ENCODE measurements around the gene RHO.
A peak's percentile ranks its signal among the peaks of the same experiment; 100 is the strongest.
"Not testable (repeated sequence)": the region's sequence is repeated elsewhere in the genome, so short reads cannot be mapped to it uniquely, and the experiment has no call there.

RHO gene

DNA sequence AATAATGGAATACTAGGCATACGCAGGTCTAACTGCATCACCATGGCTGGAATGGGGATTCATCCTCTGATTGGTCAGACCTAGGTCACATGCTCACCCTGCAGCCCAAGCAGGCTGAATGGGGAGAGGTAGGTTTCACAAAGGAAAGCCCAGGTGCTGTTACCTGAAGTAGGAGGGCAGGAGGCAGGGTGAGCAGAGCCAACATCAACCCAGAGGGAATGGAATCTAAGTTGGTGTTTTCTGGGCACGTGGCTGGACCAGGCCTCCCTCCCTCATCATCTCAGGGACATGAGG is 7.9 kb downstream of the RHO start:
- H3K36me3 Mint-ChIP-seq = no peaks in the 10 kb centered on the region
- no peak for ATAC-seq (ENCODE audit: low read depth)
- H3K27me3 Mint-ChIP-seq = peaks cover 1% of the 10 kb centered on the region
- H3K4me3 Mint-ChIP-seq = no peak overlapping the region
- H3K27ac Mint-ChIP-seq = no peak overlapping the region
- DNase-seq (ENCODE audit: low spot score in 2 of 2) = no peak
- peaks cover 2% of the 10 kb centered on the region for H3K4me1 Mint-ChIP-seq
- no peaks in the 10 kb centered on the region for H3K9me3 Mint-ChIP-seq

DNA sequence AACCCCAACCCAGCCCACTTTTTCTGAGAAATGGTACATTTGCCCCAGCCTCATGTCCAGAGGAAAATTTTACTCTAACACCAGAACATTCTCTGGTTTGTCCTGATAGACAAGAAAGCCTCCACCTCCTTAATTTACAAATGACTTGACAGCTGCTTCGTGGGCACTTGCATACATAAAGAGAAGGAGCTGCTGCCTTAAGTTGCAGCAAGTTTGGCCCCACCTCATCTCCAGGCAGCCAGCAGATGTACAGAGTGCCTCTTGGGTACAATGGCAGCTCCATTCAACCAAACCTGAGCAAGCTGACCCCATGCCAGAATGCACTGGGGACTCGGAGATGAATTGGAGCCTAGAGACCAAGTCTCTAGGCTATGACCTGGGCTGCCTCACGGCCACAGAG is 8.4 kb downstream of the RHO start:
- Mint-ChIP-seq H3K9me3 (no peaks in the 10 kb centered on the region), H3K27me3 (peaks cover 1% of the 10 kb centered on the region), H3K4me3 (no peak overlapping the region), H3K27ac (no peak overlapping the region), H3K4me1 (peaks cover 2% of the 10 kb centered on the region), H3K36me3 (no peaks in the 10 kb centered on the region)
- ATAC-seq (ENCODE audit: low read depth) = no peak
- no peak for DNase-seq (ENCODE audit: low spot score in 2 of 2)

DNA sequence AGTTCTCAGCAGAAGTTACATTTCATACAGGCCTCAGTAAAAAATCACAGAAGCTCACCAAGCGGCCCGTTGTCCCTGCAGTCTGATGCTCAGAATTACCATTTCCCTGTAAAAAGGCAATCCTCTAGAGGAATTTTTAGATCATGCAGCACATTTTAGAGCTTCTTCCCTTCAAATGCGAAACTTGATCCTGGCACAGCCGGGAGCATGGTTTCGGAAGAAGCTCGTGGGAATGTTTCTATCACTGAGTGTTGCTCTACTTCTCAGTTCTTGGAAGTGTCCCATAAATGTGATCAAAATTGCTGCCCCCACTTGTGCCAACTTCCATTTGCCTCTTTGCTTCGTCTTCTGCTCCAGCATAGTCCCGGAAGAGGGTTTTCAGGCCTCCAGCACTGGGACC is 10.8 kb downstream of the RHO start:
- Mint-ChIP-seq H3K27ac (no peak overlapping the region), H3K4me3 (no peak overlapping the region), H3K9me3 (no peaks in the 10 kb centered on the region), H3K27me3 (peaks cover 5% of the 10 kb centered on the region), H3K36me3 (no peaks in the 10 kb centered on the region), H3K4me1 (peaks cover 4% of the 10 kb centered on the region)
- ATAC-seq (ENCODE audit: low read depth) (no peak), DNase-seq (ENCODE audit: low spot score in 2 of 2) (no peak)

DNA sequence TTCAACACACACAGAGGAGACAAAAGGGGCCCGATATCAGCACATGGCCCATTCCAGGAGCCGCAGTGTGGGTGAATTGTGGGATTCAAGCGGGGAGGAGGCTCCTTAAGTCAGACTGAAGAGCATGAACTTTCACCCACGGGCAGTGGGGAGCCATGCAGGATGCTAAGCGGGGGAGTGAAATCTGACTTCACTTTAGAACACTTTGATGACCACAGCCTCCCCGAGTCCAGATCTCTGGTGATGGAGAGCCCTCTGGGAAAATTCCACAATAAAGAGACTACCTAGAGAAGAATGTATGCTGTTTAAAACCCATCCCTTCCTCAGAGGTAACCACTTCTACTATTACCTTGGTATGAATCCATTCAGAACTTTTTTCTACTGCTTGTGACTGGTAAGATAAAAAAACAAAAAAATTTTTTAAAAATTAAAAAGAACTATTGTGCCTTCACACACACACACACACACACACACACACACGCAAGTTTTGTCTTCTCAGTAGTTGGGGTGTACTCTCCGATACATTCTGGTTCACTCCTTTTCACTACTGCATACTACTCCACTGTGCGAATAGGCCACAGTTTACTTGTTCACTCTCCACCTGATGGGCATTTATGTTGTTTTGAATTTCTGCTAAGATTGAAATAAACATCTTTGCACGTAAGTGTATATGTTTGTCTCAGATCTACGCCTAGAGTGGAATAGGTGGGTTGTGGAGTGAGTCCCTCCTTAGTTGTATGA is 12.5 kb downstream of the RHO start:
- H3K4me1 Mint-ChIP-seq = peaks cover 4% of the 10 kb centered on the region
- no peak for ATAC-seq (ENCODE audit: low read depth)
- H3K27me3 Mint-ChIP-seq = peaks cover 5% of the 10 kb centered on the region
- H3K4me3 Mint-ChIP-seq = no peak overlapping the region
- H3K36me3 Mint-ChIP-seq = no peaks in the 10 kb centered on the region
- DNase-seq (ENCODE audit: low spot score in 2 of 2) = no peak
- no peak overlapping the region for H3K27ac Mint-ChIP-seq
- H3K9me3 Mint-ChIP-seq = no peaks in the 10 kb centered on the region

DNA sequence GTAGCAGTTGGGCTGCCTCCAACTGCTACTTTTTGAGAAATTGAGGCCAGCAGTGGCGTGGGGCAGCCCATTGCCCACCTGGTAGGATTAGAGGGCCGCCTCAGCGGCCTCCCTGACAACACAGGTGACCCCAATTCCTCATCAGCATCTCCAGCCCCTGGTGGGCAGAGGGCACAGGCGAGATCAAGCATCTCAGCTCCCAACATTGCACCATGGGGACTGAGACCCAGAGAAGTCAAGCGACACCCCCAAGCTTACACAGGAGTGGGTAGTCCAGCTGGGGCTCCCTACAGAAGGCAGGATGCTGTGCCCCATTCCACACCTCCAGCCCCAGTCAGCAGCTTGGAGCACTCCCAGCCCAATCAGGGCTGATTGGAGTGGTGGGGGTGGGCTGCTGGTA is 14.3 kb downstream of the RHO start:
- no peak for ATAC-seq (ENCODE audit: low read depth)

DNA sequence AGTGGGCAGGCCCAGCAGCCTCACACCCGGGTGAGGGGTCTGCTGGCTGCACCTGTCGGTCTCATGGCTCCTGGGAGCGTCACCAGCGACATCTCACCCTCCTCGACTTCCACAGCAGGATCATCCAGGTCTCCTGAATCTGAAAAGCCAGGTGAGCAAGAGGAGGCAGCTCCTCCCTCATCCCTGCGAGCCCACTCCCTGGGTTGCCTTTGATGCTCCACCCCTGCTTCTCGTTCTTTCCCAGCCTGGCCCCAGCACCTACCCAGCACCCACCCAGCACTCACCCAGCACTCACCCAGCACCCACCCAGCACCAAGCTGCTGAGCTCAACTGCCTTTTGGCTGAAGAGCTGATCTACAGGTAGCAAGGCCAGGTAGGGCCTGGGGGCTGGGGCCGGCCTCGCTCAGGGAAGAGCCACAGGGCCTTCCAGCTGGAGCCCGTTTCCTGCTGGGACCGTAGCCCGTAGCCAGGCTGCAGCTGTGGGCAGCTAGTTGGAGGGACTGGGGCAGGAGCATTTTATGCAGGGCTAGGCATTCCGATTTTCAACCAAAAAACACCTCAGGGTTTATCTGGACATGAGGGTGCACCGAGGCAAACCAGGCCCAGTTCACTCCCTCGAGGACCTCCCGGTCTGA is 14.8 kb downstream of the RHO start, which contains the start of gene H1-8:
Gene H1-8 (plus strand): TSS at position 20 of the 635 bp plus-strand sequence. CDS start 44 bp downstream, at position 64.
- Mint-ChIP-seq H3K36me3 (no peaks in the 10 kb centered on the region), H3K9me3 (no peaks in the 10 kb centered on the region), H3K27me3 (peaks cover 5% of the 10 kb centered on the region), H3K4me3 (no peak within 1 kb of the TSS), H3K27ac (no peak within 1 kb of the TSS), H3K4me1 (peaks cover 4% of the 10 kb centered on the region)
- no peak for ATAC-seq (ENCODE audit: low read depth)
- no peak for DNase-seq (ENCODE audit: low spot score in 2 of 2)

More for the DNA sequence above, 14.3 kb downstream of the RHO start:
- Mint-ChIP-seq H3K27me3 (peaks cover 5% of the 10 kb centered on the region), H3K36me3 (no peaks in the 10 kb centered on the region), H3K9me3 (no peaks in the 10 kb centered on the region), H3K27ac (no peak overlapping the region), H3K4me3 (no peak overlapping the region), H3K4me1 (peaks cover 4% of the 10 kb centered on the region)
- DNase-seq (ENCODE audit: low spot score in 2 of 2) = no peak

DNA sequence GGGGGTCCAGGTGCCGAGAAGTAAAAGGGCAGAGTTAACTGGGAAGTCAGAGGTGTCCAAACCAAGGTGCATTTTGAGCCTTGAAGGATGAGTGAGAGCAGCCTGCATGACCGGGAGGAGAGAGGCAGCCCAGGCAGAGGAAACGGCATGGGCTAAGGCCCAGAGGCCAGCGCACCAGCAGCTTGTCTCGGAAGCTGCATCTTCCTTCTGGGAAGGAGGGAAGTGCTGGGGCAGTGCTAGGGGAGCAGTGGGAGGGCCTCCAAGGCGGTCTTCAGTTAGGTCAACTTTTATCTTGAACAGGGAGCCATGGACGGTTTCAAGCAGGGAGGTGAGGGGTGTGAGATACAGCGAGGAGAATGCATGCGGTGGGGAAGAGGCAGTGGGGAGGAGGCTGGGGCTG is 15.6 kb downstream of the RHO start:
- no peak overlapping the region for H3K4me3 Mint-ChIP-seq
- H3K9me3 Mint-ChIP-seq = no peaks in the 10 kb centered on the region
- H3K27ac Mint-ChIP-seq = no peak overlapping the region
- ATAC-seq (ENCODE audit: low read depth) (no peak), DNase-seq (ENCODE audit: low spot score in 2 of 2) (no peak)
- H3K4me1 Mint-ChIP-seq = peaks cover 2% of the 10 kb centered on the region
- no peaks in the 10 kb centered on the region for H3K36me3 Mint-ChIP-seq
- peaks cover 5% of the 10 kb centered on the region for H3K27me3 Mint-ChIP-seq

DNA sequence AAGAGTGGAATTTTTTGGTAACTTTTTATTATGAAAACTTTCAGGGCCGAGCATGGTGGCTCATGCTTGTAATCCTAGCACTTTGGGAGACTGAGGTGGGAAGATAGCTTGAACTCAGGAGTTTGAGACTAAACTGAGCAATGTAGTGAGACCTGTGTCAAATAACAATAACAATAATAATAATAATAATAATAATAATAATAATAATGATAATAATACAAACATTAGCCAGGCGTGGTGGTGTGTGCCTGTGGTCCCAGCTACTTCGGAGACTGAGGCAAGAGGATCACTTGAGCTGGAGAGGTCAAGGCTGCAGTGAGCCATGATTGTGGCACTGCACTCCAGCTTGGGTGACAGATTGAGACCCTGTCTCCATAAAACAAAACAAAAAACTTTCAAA is 17.5 kb downstream of the RHO start:
- ATAC-seq (ENCODE audit: low read depth); DNase-seq (ENCODE audit: low spot score in 2 of 2); H3K27ac Mint-ChIP-seq; H3K4me1 Mint-ChIP-seq; H3K9me3 Mint-ChIP-seq; H3K4me3 Mint-ChIP-seq; H3K36me3 Mint-ChIP-seq; H3K27me3 Mint-ChIP-seq: not testable (repeated sequence)

DNA sequence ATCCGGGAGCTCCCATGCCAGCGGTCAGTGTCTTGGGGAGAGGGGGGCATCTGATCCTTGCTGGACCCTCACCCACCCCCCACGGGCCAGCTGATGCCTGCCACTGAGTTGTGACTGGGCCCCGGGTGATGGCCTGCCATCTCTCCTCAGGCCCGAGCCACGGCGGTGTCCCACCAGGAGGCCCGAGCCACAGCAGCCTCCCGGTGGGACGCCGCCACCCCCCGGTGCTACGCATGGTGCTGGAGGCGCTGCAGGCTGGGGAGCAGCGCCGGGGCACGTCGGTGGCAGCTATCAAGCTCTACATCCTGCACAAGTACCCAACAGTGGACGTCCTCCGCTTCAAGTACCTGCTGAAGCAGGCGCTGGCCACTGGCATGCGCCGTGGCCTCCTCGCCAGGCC is 18.8 kb downstream of the RHO start:
- no peaks in the 10 kb centered on the region for H3K9me3 Mint-ChIP-seq
- DNase-seq (ENCODE audit: low spot score in 2 of 2) (no peak), ATAC-seq (ENCODE audit: low read depth) (no peak)
- H3K27ac Mint-ChIP-seq = peak overlapping the region; percentile 38
- H3K36me3 Mint-ChIP-seq = no peaks in the 10 kb centered on the region
- peaks cover 5% of the 10 kb centered on the region for H3K27me3 Mint-ChIP-seq
- H3K4me3 Mint-ChIP-seq = no peak overlapping the region
- peaks cover 2% of the 10 kb centered on the region for H3K4me1 Mint-ChIP-seq

DNA sequence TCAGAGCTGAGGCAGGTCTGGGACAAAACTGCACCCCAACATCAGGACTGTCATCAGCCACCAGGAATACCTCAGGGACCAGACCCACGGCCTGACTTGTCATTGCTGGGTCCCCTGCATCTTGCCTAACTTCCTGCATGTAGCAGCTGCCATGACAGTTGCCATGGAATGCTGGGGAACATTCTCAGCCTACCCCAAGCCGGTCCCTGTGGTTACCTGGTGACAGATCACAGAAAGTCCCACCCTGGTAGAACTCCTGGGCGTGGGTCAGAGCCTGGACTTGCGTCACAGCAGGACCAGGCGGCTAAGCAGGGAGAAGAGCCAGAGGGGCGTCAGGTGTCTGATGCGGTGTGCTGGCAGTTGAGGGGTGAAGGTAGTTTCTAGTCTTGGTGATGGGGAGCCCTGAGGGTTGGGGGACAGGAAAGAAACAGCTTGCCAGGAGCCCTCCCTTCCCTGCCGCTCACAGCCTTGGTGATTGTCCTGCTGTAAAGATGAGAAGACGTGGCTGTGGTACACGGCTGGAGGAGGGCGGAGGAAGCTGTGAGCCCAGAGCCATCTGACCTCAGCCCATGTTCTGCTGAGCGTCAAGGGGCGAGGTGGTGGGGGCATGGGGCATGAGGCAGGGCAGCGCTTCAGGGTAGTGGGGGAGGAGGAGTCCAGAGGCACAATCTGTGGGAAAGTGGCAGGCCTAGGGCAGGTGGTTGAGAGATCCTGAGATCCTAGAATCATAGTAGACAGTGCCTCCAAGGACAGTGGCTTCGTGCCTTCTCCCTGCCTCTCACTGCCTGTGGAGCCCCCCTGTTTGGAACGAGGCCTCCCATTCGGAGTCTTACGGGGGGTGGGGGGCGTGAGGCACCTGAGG is 19.9 kb downstream of the RHO start:
- Mint-ChIP-seq H3K9me3 (no peaks in the 10 kb centered on the region), H3K27me3 (peaks cover 5% of the 10 kb centered on the region), H3K4me3 (no peak overlapping the region), H3K27ac (no peak overlapping the region), H3K4me1 (peaks cover 5% of the 10 kb centered on the region), H3K36me3 (no peaks in the 10 kb centered on the region)
- DNase-seq (ENCODE audit: low spot score in 2 of 2) = no peak
- no peak for ATAC-seq (ENCODE audit: low read depth)

DNA sequence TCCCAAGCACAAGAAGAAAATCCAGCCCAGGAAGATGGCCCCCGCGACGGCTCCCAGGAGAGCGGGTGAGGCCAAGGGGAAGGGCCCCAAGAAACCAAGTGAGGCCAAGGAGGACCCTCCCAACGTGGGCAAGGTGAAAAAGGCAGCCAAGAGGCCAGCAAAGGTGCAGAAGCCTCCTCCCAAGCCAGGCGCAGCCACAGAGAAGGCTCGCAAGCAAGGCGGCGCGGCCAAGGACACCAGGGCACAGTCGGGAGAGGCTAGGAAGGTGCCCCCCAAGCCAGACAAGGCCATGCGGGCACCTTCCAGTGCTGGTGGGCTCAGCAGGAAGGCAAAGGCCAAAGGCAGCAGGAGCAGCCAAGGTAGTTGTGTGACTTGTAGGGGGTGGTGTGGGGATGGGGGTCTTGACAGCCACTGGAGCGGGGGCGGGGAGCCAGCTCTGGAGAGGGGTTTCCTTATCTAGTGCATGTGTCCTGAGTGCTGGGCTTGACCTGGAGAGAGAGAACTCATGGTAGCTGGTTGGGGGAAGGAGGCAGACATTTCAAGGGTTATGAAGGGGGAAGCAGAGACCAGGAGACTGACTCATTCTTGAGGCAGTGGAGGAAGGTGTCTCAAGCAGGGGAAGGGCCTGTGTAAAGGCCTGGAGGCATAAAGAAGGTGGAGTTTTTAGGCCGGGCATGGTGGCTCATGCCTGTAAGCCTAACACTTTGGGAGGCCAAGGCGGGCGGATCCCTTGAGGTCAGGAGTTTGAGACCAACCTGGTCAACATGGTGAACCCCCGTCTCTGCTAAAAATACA is 20.8 kb downstream of the RHO start:
- Mint-ChIP-seq H3K4me3 (no peak overlapping the region), H3K9me3 (no peaks in the 10 kb centered on the region), H3K36me3 (no peaks in the 10 kb centered on the region), H3K4me1 (peaks cover 5% of the 10 kb centered on the region), H3K27me3 (peaks cover 1% of the 10 kb centered on the region), H3K27ac (no peak overlapping the region)
- DNase-seq (ENCODE audit: low spot score in 2 of 2) (no peak), ATAC-seq (ENCODE audit: low read depth) (no peak)

DNA sequence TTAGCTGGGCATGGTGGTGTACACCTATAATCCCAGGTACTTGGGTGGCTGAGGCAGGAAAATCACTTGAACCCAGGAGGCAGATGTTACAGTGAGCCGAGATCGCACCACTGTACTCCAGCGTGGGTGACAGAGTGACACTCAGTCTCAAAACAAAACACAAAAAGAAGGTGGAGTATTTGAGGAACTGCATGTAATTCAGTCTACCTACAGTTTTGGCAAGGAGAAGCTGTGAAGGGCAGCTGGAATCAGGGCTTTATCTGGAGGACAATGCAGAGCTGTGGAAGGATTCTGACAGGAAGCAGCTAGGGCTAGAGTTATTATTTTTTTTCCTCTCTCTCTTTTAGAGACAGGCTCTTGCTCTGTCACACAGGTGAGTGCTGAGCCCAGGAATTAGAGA is 21.4 kb downstream of the RHO start:
- Mint-ChIP-seq H3K4me3 (no peak overlapping the region), H3K9me3 (no peaks in the 10 kb centered on the region), H3K27ac (no peak overlapping the region), H3K36me3 (no peaks in the 10 kb centered on the region), H3K4me1 (peaks cover 7% of the 10 kb centered on the region), H3K27me3 (peaks cover 1% of the 10 kb centered on the region)
- no peak for ATAC-seq (ENCODE audit: low read depth)
- no peak for DNase-seq (ENCODE audit: low spot score in 2 of 2)

DNA sequence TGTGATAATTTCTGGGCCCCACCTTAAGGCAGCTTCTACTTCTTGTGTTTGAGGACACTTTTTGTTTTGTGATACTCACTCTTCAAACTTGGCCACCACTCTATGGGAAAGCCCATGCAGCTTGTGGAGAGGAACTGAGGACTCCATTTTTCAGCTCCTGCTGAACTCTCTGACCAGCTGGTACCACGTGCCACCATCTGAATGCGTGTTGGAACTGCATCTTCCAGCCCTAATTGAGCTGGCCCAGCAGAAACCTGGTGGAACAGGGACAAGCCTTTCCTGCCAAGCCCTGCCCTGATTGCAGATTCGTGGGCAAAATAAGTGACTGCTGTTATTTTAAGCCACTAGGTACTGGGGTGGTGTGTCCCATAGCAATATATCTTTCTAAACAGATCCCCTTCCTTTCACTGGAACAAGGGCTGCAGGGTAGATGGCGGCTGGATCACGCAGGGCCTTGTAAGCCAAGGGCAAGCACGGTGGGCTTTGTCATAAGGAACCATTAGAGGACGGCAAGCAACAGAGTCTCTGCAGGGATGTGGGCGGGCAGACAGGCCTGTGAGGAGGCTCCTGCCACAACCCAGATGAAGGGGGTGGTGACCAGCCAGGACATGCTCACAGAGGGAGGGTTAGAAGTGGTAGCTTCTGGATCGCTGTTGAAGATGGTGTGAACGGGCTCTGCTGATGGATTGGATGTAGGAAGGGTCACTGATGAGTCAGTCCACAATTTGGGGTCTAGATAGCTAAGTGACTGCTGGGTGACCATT is 24.0 kb downstream of the RHO start:
- no peaks in the 10 kb centered on the region for H3K36me3 Mint-ChIP-seq
- H3K27ac Mint-ChIP-seq = no peak overlapping the region
- no peak overlapping the region for H3K4me3 Mint-ChIP-seq
- peaks cover 7% of the 10 kb centered on the region for H3K4me1 Mint-ChIP-seq
- no peaks in the 10 kb centered on the region for H3K9me3 Mint-ChIP-seq
- H3K27me3 Mint-ChIP-seq = no peaks in the 10 kb centered on the region
- no peak for DNase-seq (ENCODE audit: low spot score in 2 of 2)
- ATAC-seq (ENCODE audit: low read depth) = no peak

Measured in memory B cell (primary cell).